ENCODE measurements around the gene NFATC2. TPM values are rescaled to one million over a fixed set of nuclear protein-coding genes. Genes with fewer than 3 reads are reported as not detected.

Gene NFATC2
- total RNA-seq, 1 donor from 2014 or later, result 3.9 TPM

- Histone ChIP-seq H3K79me2 (ENCODE audit: insufficient read depth, low read length) (peaks cover 16% of the 10 kb centered on the region), H3K36me3 (ENCODE audit: insufficient read depth, low read length) (no peaks in the 10 kb centered on the region), H3K4me3 (ENCODE audit: insufficient read depth, low read depth, low read length) (peak overlapping the region; percentile 84), H2AFZ (ENCODE audit: low read depth, low read length) (no peak overlapping the region), H3K27me3 (ENCODE audit: insufficient read depth, low read length) (no peaks in the 10 kb centered on the region), H3K27ac (ENCODE audit: low read depth, low read length) (peak overlapping the region; percentile 98), H3K4me2 (ENCODE audit: low read length) (peak overlapping the region; percentile 99), H3K9ac (ENCODE audit: low read length) (peak overlapping the region; percentile 99), H4K20me1 (ENCODE audit: insufficient read depth, low read length) (peaks cover 25% of the 10 kb centered on the region), H3K9me3 (ENCODE audit: insufficient read depth, low read depth, low read length) (no peaks in the 10 kb centered on the region), H3K4me1 (ENCODE audit: insufficient read depth, low read length) (peaks cover 27% of the 10 kb centered on the region)
- Mint-ChIP-seq H3K4me3 (ENCODE audit: unreplicated experiment) (peak overlapping the region; percentile 85), H3K27ac (ENCODE audit: unreplicated experiment) (peak overlapping the region; percentile 96), H3K27me3 (ENCODE audit: low read depth, unreplicated experiment) (peaks cover 3% of the 10 kb centered on the region), H3K36me3 (ENCODE audit: low read depth, unreplicated experiment) (no peaks in the 10 kb centered on the region), H3K9me3 (ENCODE audit: unreplicated experiment) (peaks cover 3% of the 10 kb centered on the region), H3K4me1 (ENCODE audit: low read depth, unreplicated experiment) (peaks cover 29% of the 10 kb centered on the region)
- no peak for TF ChIP-seq CTCF (IDR thresholded peaks at IDR 0.05; ENCODE audit: insufficient read depth, low read depth, low read length)
- TF ChIP-seq EZH2 (IDR thresholded peaks at IDR 0.05; ENCODE audit: insufficient read depth, low read length), result no peak
- FAIRE-seq (no peak), DNase-seq (ENCODE audit: low read depth) (peak; percentile 87)
Measured at GRCh38 chr20:51563486-51564332, 21.2 kb upstream of the NFATC2 start.

DNA sequence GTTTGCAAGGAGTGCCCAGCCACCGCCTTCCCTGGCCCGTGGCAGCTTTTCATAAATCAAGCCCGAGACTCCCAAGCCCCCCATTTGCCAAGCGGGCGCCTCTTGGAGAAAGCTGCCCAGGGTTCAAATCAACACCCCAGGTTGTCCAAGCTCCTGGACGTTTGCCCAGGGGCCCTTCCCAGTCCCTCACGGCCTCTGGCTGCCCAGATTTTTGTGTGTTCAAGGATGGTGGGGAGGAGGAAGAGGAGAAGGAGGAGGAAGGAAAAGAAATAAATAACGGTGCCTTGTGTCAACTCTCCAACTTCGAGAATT, 20.6 kb upstream of the NFATC2 start:
- Histone ChIP-seq H4K20me1 (ENCODE audit: insufficient read depth, low read length) (peaks cover 25% of the 10 kb centered on the region), H3K27ac (ENCODE audit: low read depth, low read length) (peak overlapping the region; percentile 98), H3K4me2 (ENCODE audit: low read length) (peak overlapping the region; percentile 99), H3K27me3 (ENCODE audit: insufficient read depth, low read length) (no peaks in the 10 kb centered on the region), H3K9ac (ENCODE audit: low read length) (peak overlapping the region; percentile 99), H3K4me3 (ENCODE audit: insufficient read depth, low read depth, low read length) (peak overlapping the region; percentile 84), H3K9me3 (ENCODE audit: insufficient read depth, low read depth, low read length) (no peaks in the 10 kb centered on the region), H3K79me2 (ENCODE audit: insufficient read depth, low read length) (peaks cover 16% of the 10 kb centered on the region), H3K4me1 (ENCODE audit: insufficient read depth, low read length) (peaks cover 27% of the 10 kb centered on the region), H3K36me3 (ENCODE audit: insufficient read depth, low read length) (no peaks in the 10 kb centered on the region), H2AFZ (ENCODE audit: low read depth, low read length) (no peak overlapping the region)
- DNase-seq (ENCODE audit: low read depth) (no peak), FAIRE-seq (no peak)
- peak overlapping the region; percentile 96 for H3K27ac Mint-ChIP-seq (ENCODE audit: unreplicated experiment)
- H3K36me3 Mint-ChIP-seq (ENCODE audit: low read depth, unreplicated experiment), result no peaks in the 10 kb centered on the region
- H3K4me3 Mint-ChIP-seq (ENCODE audit: unreplicated experiment), result peak overlapping the region; percentile 85
- no peak for TF ChIP-seq CTCF (IDR thresholded peaks at IDR 0.05; ENCODE audit: insufficient read depth, low read depth, low read length)
- no peaks in the 10 kb centered on the region for H3K9me3 Mint-ChIP-seq (ENCODE audit: unreplicated experiment)
- peaks cover 3% of the 10 kb centered on the region for H3K27me3 Mint-ChIP-seq (ENCODE audit: low read depth, unreplicated experiment)
- peaks cover 29% of the 10 kb centered on the region for H3K4me1 Mint-ChIP-seq (ENCODE audit: low read depth, unreplicated experiment)

All from astrocyte (in vitro differentiated cells and primary cell).